GM21360 (cell line): ENCODE data around the gene CPEB1.

Source experiments
- ATAC-seq: cut with Tn5 transposase; IDR thresholded peaks from one replicate; pipeline ENCODE4 v1.9.1; 2021; ENCODE audit warnings: mild to moderate bottlenecking, moderate library complexity; ENCODE audit not compliant: unreplicated experiment

CPEB1 gene

DNA sequence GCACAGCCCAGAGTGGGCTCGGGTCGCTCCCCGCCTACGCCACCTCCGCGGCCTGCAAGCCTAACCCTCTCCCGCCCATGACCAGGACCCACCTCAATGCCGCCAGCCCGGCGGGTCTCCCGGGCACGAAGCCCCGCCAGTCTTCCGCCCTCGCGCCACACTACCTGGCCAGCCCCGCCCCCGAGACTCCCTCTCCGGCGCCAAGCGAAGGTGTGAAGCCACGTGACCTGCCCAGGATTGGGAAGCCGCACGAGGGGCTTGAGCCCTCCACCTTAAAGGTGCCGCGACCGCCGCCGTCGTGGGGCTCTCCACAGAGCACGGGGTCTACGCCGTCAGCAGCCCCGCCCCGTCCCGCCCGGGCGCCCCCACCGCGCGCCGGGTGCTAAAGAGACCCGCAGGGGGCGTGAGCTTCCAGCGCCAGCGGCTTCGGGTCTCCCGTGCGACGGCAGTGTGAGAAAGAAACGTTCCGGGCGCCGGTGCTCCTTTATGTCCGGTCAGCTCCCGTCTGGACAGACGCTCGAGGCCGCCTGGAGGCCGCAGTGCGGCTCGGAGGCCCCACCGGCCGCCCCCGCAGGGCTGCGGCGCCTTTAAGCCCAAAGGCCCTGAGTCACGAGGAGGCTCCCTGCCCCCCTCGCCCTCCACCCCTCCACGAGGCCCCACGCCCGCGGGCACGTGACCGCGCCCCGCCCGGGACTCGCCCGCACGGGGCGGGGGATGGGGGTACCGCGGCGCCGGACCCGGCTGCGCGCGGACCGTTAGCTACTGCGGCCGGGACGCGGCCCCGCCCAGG lies at the start of gene CPEB1:
CPEB1 (minus strand) TSS at position 319 of the 790 bp plus-strand sequence. CDS start 18,904 bp downstream, outside the sequence.
- no peak for ATAC-seq

DNA sequence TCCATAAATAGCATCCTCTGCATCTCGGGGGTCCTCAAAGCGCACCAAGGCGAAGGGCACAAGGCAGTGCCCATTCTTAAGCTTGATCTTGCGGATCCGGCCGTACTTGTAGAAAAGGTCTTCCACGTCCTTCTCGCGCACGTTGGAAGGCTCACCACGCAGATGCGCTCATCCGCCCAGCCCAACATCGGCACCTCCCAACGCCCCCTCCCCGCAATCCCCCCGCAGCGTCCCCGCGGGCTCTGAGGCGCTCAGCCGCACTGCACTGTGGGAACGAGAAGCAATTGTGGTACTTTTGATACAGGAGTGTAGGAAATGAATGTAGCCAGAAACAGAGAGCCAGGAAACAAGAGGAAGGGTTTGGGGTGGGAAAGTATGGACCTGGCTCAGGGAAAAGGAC lies 45.0 kb upstream of the CPEB1 start:
- ATAC-seq: no peak

DNA sequence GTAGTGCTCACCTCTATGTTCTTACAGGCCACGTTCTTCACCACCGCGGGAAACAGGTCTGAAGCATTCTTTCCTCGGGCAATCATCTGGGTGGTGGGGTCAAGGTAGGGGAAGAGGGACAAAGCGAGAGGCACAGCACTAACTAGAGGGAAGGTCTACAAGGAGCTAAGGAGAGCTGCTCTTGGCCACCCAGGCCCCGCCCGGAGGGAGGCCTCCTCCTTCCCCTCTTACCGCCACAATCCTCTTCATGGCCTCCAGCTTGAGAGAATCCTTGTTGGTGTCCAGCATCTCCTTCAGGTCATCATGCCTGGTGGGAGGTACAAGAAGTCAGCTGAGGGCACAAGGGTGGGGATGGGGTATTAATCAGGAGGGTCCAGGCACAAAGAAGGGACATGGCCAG lies 42.0 kb upstream of the CPEB1 start:
- ATAC-seq: no peak

DNA sequence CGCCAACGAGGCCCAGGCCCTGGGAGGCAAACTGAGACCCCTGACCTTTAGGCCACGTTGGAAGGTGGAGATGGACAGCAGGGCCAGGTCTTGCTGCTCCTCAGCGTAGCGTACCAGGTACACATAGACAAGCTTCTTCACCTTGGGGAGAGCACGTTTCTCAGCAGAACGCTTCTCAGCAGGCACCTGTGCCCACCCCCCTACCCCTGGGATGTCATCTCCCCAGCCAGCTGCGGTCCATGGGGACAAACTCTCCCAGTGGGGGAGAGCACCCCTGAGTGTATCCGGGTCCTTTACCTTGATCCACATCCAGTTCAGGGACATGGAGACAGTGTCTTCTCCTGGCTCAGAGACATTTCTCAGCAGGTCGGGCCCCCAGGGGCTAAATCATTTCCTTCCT lies 41.5 kb upstream of the CPEB1 start:
- no peak for ATAC-seq

DNA sequence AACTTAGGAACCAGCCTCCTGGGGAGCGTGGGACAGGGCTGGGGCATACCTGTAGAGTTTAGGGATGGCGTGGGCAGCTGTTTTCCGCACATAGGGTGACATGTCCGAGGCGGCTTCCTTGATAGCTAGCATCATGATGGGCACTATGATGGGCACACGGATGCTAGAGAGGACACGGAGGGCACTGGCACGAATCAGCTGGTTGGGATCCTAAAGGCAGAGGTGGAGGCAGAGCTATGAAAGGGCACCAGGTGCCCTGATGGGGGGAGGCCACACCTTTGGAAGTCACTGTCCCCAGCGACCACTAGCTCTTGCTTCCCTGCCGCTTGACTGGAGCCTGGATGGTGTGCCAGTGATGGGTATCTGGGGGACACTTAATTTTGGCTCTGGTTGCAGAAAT lies 34.2 kb upstream of the CPEB1 start:
- ATAC-seq: no peak

DNA sequence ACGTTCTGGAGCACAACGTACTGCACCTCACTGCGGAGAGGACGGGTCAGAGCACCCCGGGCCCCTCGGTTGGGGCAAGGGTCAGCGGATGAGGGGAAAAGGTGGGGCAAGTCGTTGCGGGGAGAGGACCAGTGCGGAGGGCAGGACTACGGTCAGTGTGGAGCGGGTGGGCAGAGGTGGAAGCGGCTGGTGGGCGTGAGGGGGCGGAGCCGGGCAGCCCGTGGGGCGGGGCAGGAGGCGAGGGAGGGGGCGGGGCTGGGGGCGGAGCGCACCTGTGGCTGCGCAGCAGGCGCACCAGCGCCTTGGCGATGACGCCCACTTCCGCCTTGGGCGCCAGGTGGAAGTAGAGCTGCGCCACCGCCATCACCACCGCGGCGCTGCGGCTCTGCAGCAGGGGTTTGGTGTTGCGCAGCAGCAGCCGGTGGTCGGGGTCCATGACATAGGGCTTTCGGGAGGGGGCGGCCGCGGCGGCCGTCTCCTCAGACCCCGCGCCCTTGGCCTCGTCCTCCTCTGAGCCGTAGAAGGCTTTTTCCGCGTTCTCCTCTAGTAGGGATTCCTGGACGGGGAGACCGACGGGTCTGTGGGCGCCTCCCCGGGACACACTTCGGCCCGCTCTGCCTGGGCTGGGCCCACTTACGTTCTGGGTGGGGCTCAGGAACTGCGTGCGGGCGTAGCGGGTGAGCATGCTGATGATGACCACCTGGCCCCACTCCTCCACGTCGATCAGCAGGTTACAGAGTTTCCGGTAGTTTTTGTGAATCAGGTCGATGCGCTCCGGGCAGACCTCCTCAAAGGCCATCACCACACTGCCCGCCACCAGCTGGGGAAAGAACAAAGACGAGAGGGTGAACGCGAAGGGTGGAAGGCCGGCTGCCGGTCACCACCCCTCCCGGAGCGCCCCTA lies 33.3 kb upstream of the CPEB1 start:
- ATAC-seq: peak; percentile 93

DNA sequence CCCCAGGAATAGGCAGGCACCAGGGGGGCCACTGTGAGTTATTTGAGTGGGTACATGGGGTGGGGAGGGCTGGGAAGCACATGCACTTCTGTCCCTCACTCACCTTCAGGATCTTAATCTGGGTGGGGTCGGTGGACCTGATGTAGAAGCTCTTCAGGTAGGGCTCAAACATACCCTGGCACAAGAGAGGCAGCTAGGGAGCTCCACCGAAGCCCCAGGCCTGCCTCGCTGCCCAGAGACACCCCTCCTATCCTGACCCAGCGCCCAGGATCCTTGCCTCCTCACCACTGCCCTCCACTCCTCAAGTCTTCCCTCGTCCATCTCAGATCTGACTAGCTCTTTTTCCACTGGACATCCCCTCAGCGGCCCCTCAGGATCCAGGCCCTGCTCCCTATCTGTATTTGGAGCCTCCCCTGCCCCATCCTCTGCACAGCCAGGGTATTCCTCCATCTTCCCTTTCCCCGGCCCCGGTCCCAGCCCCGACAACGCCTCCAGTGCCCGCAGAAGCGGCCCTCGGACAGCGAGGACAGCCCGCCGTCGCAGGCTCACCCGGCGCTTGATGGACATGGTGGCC lies 32.5 kb upstream of the CPEB1 start:
- no peak for ATAC-seq

DNA sequence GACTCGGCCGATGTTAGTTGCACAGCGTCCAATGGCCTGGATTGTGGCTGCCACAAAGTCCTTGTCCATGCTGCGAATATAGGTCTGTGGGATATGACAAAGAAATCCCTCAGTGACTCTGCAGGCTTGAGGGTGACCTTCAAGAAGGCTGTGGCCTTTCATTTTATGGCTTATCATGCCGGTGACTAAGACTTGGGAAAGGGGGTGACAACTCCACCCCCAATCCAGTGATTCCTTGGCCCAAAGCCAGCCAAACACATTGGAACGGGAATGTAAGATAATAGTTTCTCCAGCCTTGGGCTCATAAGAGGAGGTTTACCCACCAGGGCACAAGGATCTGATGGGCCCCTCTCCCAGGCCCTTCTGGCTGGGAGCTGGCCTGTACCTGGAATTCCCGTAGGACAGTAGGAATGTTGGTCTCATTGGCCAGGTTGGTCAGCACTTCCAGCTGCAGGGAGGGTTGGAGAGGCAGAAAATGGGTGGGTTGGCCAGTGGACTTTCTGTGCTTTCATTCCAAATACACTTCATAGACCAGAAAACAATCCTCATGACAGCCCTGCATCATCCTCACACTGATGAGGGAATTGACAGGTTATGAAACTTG lies 30.7 kb upstream of the CPEB1 start:
- no peak for ATAC-seq

DNA sequence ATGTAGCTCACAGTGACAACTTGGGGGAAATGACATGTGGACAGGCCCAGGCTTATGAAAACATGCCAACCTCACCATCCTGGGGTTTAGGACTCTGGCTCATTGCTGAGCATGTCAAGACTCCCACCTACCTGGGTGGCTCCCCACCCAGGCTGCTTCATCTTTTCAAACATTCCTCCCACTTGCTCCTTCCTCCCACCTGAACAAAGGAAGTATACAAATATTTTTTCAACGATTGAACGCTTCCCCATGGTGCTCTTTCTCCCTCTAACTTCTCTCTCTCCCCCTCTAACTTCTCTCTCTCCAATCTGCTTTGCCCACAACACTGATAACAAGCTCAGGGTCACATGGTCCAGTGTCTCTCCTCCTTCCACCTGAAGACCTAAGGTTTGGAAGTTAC lies 27.7 kb upstream of the CPEB1 start:
- ATAC-seq: no peak

DNA sequence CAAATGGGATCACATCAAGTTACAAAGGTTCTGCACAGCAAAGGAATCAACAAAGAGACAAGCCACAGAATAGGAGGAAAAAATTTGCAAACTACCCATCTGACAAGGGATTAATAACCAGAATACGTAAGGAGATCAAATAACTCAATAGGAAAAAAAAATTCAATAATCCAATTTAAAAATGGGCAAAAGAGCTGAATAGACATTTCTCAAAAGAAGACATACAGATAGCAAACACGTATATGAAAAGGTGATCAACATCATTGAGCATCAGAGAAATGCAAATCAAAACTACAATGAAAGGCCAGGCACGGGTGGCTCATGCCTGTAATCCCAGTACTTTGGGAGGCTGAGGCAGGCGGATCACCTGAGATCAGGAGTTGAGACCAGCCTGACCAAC lies 23.5 kb upstream of the CPEB1 start:
- no peak for ATAC-seq

DNA sequence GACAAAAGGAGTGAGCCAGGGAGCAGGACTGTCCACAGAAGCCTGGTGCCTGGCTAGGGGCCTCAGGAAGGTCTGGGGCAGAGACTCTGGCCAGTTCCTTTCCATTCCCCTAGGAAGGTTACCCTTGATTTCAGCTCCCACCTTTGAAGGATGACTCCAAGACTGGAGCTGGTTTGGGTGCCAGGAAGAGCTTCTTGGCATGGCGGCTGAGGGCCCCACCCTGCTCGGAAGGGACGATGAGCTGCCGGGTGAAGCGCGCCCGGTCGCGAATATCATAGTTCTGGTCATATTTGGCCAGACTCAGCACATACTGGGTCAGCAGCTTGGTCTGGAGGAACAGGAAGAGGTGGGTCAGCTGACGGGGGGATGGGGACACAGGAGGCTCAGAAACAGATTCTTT lies 19.4 kb upstream of the CPEB1 start:
- ATAC-seq: no peak

DNA sequence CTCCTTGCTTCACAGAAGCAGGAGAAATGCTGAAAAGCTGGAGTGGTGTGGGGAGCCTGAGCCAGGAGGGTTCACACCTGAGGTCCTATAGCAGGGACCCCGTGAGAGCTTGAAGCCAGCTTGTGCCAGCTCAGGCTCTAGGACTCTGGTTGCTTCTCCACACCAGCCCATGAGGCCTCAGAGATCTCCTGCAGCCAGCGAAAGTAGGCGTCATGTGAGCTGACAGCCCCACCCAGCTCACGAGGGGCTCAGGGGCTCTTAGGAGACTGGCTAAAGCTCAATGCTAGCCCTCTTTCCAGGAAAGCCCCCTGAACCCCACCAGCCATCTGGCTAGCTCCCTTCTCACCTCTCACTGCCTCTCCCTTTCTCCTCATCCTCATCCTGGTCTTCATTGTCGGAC lies 16.9 kb upstream of the CPEB1 start:
- no peak for ATAC-seq

DNA sequence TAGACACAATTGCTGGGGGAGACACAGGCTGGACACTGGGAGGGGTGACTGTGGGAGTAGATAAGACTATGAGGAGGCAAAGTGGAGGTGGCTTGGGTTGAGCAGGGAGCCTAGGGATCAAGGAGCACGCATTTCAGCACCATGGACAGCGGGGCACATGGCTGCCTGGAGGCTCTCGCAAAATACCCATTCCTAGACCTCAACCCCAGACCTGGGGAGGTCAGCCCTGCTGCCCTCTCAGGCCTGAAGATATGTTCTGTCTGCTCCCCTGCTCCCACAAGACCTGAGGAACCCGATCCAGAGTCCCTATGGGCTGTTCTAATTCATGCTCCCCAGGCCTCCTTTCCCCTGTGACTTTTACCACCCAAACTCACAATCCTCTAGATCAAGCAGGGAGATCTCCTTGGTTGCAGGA lies 16.0 kb upstream of the CPEB1 start:
- no peak for ATAC-seq

DNA sequence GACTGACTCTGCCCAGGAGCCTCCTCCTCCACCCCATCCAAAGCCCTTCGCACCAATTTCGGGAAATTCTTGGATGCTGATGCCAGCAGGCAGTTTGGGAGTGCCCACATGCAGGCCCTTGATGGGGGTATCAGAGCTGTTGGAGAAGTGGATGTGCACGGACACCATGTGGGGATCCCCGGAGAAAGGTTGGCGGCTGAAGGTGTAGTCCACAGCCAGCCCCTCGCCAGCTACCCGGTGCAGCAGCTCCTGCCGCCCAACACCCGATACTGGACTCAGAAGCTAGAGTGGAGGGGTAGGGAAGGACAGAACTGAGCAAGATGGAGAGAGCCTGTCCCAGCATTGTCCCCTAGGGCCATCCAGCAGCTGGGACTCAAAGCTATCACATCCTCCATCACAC lies 15.5 kb upstream of the CPEB1 start:
- ATAC-seq: no peak

DNA sequence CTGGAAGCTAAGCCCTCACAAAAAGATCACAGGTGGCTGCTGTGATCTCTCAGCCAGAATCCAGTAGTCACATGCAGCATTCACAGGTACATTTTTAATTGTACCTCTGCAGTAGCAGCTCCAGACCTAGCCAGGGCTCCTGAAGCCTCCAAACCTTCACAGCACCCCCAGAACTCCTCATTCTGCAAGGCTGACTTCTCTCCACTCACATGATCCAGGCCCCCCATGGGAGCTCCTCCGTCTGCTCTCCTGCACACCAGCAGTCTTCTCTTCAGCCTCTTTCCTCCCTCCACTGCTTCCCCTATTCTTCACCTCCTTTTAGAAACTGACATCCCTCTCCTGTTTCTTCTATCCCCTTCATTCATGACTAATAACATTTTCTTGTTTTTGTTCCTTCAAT lies 13.2 kb upstream of the CPEB1 start:
- no peak for ATAC-seq

DNA sequence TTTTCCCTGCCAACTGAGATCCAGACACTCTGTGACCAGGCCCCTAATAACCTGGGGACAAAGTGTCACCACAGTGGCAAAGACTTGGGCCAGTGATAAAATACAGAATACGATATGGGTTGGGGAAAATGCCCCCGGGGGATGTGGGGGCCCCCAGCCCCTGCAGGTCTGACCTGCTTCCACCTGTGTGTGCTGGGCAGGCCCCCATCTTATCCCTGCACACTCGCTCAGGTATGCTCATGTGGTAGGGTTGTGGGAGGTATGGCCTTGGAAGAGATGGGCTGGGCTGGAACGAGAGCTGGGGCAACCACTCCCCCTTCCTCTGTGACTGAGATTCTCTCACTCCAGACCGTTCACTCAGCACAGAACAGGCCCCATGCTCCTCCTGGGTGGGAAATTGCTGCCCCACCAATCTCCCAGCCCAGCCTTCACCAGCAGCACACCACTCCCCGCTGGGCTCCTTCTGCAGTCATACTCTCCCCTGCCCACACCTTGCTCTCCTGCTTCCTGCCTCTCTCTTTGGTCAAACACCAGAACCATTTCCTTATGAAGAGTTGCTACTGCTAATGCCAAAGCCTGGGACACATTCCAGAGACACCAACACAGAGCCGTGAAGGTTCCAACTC lies 9.6 kb upstream of the CPEB1 start:
- no peak for ATAC-seq

DNA sequence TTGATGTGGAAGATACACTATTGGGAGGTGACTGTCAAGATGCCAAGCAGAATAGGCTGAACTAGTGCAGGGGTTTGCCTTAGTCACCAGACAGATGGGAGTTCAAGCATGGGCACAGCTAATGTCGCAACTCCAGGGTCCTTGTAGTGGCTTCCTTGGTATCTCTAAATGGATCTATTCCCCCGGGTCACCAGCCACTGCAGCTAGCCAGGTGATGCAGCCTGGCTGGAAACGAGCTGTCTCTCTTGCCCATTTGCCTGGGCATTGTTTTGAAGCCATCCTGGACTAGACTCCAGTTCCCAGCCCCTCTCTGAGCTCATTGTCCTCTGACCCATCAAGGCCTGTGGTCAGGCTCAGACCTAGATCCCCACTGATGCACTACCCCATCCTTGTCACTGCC lies 8.4 kb upstream of the CPEB1 start:
- no peak for ATAC-seq

DNA sequence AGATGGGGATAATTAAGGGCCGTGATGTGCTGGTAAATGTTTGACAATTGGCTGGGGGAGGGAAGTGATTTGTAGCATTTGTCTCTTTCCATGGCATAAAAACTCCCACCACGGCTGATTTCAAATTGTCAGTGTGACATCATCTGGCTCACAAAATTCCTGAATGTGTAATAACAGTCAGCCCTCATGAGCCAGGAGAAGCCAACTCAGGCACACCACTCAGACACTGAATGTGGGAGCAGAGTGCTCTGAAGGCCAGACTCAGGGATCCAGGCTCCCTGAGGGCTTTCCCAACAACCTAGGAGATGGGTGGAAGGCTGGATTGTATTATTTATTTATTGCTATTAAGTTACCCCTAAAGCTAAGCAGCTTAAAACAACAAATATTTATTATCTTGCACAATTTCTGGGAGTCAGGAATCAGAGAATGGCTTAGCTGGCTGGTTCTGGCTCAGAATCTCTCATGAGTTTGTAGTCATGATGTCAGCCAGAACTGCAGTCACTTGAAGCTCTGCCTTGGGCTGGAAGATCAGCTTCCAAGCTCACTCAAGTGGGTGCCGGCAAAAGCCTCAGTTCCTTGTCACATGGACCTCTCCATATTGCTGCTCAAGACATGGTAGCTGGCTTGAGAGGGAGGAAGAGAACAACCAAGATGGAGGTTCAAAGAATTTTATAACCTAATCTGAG lies 6.5 kb upstream of the CPEB1 start:
- no peak for ATAC-seq

DNA sequence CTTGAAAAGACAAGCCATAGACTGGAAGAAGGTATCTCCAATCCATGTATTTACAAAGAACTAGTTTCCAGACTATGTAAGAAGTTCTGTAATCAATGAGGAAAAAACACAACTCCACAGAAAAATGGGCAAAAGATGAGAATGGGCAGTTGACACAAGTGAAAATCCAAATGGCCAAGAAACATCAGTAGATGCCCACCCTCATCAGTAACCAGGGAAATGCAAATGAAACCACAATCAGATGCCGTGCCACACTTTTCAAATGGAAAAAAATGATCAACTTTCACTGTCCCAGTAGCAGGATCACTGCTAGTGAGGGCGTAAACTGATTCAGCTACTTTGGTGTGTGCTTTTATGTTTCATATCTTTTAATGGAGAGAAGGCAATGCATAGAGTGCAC lies 4.5 kb upstream of the CPEB1 start:
- no peak for ATAC-seq

DNA sequence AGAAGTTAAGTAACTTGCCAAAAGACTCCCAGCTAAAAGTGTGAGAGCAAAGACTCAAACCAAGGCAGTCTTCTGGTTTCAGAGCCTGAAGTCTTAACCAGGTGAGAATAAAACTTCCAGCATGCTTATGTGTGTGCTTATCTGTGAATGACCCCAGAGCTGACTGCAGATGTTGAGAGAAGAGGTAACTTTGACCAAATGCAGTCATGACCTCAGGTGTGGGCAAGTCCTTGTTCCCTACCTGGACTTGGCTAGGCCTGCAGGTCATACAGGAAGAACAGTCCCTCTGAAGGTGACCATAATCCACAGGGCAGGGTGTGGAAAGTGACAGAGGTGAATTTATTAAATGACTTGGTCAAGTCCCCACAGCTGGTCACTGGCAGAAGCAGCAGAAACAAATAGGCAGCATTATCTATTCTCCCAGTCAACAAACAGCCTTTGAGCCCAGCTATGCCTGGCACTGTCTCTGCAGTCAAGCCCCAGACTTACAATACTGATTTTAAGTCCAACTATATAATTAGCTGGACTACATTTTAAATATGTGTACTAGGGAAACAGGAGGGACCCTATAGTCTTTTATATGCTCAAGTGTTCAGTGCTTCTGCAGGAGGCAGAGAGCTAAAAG lies 3.0 kb upstream of the CPEB1 start:
- no peak for ATAC-seq
